Mammary epithelial cell (primary cell): ENCODE measurements around the gene CAMTA1.

ENCODE experiments used
- EZH2 ChIP-seq: IDR thresholded peaks from 2 replicates; pipeline ENCODE4 v1.6.1; 2012; ENCODE audit warnings: low read length, inconsistent platforms, borderline replicate concordance
- TF ChIP-seq, protein P1 (sequence below), 2 donors: IDR thresholded peaks in 1 of 2; conservative IDR thresholded peaks in 1 of 2; 2 replicates each; pipeline ENCODE4 v1.5.1; 2011 to 2012; ENCODE audit warnings: inconsistent platforms in 2 of 2, low read length in 2 of 2, mild to moderate bottlenecking in 2 of 2, control low read depth in 1 of 2, low read depth in 1 of 2; ENCODE audit not compliant: insufficient read depth in 1 of 2; ENCODE audit errors: extremely low read depth in 1 of 2

DNA sequence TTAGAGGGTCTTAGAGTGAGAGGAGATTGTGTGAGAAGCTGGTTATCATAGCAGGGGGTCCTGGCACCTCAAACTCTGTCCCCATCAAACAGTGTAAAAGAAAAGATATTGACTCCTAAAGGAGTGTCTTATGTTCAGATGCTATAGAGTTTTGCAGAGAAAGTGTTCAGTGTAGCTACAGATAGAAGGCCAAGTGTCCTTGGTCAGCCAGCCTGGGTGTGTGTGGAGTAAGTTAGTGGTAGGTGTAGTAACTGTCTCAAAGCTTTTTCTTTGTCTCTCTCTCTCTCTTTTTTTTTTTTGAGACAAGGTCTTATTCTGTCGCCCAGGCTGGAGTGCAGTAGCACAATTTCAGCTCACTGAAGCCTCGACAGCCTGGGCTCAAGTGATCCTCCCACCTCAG, 17.2 kb downstream of the CAMTA1 start:
- TF ChIP-seq, protein P1, sequence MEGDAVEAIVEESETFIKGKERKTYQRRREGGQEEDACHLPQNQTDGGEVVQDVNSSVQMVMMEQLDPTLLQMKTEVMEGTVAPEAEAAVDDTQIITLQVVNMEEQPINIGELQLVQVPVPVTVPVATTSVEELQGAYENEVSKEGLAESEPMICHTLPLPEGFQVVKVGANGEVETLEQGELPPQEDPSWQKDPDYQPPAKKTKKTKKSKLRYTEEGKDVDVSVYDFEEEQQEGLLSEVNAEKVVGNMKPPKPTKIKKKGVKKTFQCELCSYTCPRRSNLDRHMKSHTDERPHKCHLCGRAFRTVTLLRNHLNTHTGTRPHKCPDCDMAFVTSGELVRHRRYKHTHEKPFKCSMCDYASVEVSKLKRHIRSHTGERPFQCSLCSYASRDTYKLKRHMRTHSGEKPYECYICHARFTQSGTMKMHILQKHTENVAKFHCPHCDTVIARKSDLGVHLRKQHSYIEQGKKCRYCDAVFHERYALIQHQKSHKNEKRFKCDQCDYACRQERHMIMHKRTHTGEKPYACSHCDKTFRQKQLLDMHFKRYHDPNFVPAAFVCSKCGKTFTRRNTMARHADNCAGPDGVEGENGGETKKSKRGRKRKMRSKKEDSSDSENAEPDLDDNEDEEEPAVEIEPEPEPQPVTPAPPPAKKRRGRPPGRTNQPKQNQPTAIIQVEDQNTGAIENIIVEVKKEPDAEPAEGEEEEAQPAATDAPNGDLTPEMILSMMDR (conservative IDR thresholded peaks at IDR 0.05 in 1 of 2, IDR thresholded peaks at IDR 0.05 in 1 of 2; ENCODE audit: extremely low read depth in 1 of 2, insufficient read depth in 1 of 2, low read depth in 1 of 2, low read length in 2 of 2): no peak
- TF ChIP-seq EZH2: no peak
